Thymus (tissue), 11 donors: ENCODE data around the gene ANKRD44. TPM values are rescaled to one million over a fixed set of nuclear protein-coding genes. Genes with fewer than 3 reads are reported as not detected.

Source experiments
- DNase-seq, 9 donors: peaks; one replicate each; pipeline ENCODE4 v3.0.0-alpha.2; 2013; ENCODE audit warnings: low spot score in 9 of 9, low read depth in 6 of 9, missing footprints in 1 of 9
- H3K27ac ChIP-seq, 2 donors: one replicate each; pipeline ENCODE4 v1.5.1; 2013; ENCODE audit warnings: control low read depth in 1 of 2, low read depth in 1 of 2, low read length in 1 of 2, mild to moderate bottlenecking in 1 of 2, moderate library complexity in 1 of 2
- H3K27me3 ChIP-seq, 2 donors: one replicate each; pipeline ENCODE4 v1.5.1; 2013; ENCODE audit warnings: low read length in 1 of 2; ENCODE audit not compliant: control insufficient read depth in 2 of 2, insufficient read depth in 1 of 2
- H3K36me3 ChIP-seq, 2 donors: one replicate each; pipeline ENCODE4 v1.5.1; 2013; ENCODE audit warnings: low read length in 1 of 2, mild to moderate bottlenecking in 1 of 2, moderate library complexity in 1 of 2; ENCODE audit not compliant: control insufficient read depth in 2 of 2, insufficient read depth in 2 of 2
- H3K4me1 ChIP-seq, 2 donors: one replicate each; pipeline ENCODE4 v1.5.1; 2013; ENCODE audit warnings: low read length in 2 of 2; ENCODE audit not compliant: control insufficient read depth in 2 of 2, insufficient read depth in 2 of 2
- H3K4me3 ChIP-seq, 2 donors: one replicate each; pipeline ENCODE4 v1.5.1; 2013; ENCODE audit warnings: low read length in 2 of 2, control low read depth in 1 of 2, mild to moderate bottlenecking in 1 of 2
- H3K9me3 ChIP-seq, 2 donors: one replicate each; pipeline ENCODE4 v1.5.1; 2013; ENCODE audit warnings: low read length in 1 of 2, mild to moderate bottlenecking in 1 of 2; ENCODE audit not compliant: control insufficient read depth in 2 of 2, insufficient read depth in 1 of 2
- WGBS: extraction: QIAGEN DNeasy Blood & Tissue Kit; methylation state at CpG from one replicate; pipeline ENCODE4 v1.1.7; 2013; 5-methylcytosine and 5-hydroxymethylcytosine counted together
- polyA plus RNA-seq: library from polyadenylated mRNA; stranded (reverse); fragments of 200-250 nt; gene quantifications from one replicate; pipeline ENCODE4 v1.2.3, GENCODE V29; 2013
- total RNA-seq: library from RNA; stranded (reverse); fragments of 120-200 nt; gene quantifications from one replicate; pipeline ENCODE4 v1.2.4, GENCODE V29; 2013
- donor health status: healthy.

The ANKRD44 gene
- total and polyA plus RNA-seq, 2 donors = 25.2 to 72.9 TPM

DNA sequence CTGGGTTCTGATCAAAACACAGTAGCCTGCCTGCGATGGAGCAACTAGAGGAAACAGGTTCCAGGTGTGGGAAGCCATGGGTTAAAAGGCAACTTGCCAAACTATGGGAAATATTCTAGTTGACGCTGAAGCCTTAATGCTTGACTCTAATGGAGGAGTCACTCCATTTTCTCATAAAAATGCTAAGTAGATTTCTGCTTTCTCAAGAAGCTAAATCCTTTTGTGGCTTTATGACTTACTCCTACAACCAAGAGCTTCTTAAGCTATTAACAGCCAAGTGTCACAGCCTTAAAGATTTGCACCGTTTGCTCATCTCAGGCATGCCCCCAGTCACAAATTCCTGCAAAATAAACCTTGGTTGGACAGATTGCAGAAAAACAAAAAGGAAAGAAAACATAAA, 25.2 kb downstream of the ANKRD44 start:
- no peaks in the 10 kb centered on the region for H3K27me3 ChIP-seq
- 91% methylated on average over 3 of the region's 3 CpGs for WGBS
- no peaks in the 10 kb centered on the region for H3K36me3 ChIP-seq
- H3K4me1 ChIP-seq = peaks cover 14 to 17% of the 10 kb centered on the region in 2 donors
- H3K27ac ChIP-seq = no peak overlapping the region
- no peak overlapping the region for H3K4me3 ChIP-seq
- no peak for DNase-seq
- H3K9me3 ChIP-seq = no peaks in the 10 kb centered on the region

DNA sequence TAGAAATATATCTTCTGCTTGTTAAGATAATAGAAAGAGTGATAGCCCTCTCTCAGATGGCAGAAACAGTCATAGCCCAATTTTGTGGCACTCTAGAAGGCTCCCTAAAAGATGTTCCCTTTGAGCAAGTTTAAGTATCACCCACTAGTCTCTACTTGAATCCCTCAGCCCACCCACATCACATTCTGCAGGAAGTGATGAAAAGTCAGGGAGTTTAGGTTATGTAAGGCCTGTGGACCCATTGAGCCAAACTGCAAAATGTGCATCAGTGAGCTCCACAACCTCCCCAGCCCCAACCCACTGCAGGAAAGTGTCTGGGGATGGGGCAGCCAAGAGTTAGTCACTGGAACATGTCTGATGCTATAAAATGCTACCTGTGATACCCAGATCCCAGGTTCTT, 25.6 kb downstream of the ANKRD44 start:
- no peak for DNase-seq
- H3K36me3 ChIP-seq = no peaks in the 10 kb centered on the region
- H3K4me1 ChIP-seq = peaks cover 18 to 21% of the 10 kb centered on the region in 2 donors
- no peak overlapping the region for H3K27ac ChIP-seq
- H3K9me3 ChIP-seq = no peaks in the 10 kb centered on the region
- no peaks in the 10 kb centered on the region for H3K27me3 ChIP-seq
- no peak overlapping the region for H3K4me3 ChIP-seq

DNA sequence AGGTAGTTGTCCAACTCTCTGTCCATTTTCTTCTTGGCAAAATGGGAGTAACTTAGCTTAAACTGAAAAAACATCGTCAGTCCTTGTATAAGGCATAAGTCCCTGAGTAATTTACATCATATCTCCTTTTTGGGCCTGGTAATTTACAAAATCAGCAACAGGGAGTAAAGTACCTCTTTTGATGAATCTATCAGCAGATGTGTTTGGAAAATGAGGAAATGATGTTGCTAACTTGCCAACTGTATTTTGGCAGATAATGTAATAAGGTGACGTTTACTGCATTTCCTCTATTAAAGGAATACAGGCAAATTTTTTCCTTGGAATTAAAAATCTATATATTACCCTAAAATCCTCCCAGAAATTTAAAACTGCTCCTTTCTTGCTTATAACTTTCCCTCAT, 29.2 kb downstream of the ANKRD44 start:
- peaks cover 24 to 41% of the 10 kb centered on the region in 2 donors for H3K4me1 ChIP-seq
- H3K36me3 ChIP-seq = no peaks in the 10 kb centered on the region
- H3K4me3 ChIP-seq = no peak overlapping the region
- H3K27me3 ChIP-seq = no peaks in the 10 kb centered on the region
- no peak for DNase-seq
- no peak overlapping the region for H3K27ac ChIP-seq
- H3K9me3 ChIP-seq = no peaks in the 10 kb centered on the region
- 68% methylated on average over 2 of the region's 2 CpGs for WGBS

DNA sequence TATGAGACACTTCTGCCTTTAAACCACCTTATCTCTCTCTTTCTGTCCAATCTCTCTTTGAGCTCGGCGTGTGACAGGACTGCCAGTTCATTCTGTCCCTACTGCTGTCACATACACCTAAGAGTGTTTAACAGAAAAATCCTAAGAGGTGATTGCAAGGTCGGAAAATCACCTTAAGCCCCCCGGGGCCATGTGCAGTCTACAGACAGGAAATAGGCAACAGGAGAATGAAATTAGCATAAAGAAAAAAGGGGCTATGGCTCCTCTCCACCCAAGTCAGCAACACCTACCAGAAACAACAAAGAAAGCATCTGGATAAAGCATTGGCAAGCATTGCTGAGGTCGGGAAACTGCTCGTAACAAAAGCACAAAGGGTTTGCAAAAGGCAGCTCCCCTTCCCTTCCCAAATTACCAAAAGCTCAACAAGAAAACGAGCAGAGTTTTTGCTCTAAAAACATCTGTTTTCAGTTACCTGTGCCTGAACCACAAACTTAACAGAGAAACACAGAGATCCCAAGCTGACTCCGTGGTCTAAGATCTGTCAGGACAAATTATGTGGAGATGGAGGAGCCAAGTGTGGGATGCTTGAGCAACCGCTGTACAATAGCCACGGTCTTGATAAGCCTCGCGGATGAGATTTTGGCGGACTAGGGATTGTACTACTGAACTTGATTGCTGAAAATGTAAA, 30.4 kb downstream of the ANKRD44 start:
- H3K9me3 ChIP-seq = no peaks in the 10 kb centered on the region
- 65% methylated on average over 13 of the region's 13 CpGs for WGBS
- no peaks in the 10 kb centered on the region for H3K27me3 ChIP-seq
- peak overlapping the region; percentile 31 to 60 for H3K27ac ChIP-seq
- H3K36me3 ChIP-seq = no peaks in the 10 kb centered on the region
- peak in 1 of 9 donors; percentile 37 for DNase-seq
- H3K4me3 ChIP-seq = no peak overlapping the region
- peaks cover 21 to 34% of the 10 kb centered on the region in 2 donors for H3K4me1 ChIP-seq

DNA sequence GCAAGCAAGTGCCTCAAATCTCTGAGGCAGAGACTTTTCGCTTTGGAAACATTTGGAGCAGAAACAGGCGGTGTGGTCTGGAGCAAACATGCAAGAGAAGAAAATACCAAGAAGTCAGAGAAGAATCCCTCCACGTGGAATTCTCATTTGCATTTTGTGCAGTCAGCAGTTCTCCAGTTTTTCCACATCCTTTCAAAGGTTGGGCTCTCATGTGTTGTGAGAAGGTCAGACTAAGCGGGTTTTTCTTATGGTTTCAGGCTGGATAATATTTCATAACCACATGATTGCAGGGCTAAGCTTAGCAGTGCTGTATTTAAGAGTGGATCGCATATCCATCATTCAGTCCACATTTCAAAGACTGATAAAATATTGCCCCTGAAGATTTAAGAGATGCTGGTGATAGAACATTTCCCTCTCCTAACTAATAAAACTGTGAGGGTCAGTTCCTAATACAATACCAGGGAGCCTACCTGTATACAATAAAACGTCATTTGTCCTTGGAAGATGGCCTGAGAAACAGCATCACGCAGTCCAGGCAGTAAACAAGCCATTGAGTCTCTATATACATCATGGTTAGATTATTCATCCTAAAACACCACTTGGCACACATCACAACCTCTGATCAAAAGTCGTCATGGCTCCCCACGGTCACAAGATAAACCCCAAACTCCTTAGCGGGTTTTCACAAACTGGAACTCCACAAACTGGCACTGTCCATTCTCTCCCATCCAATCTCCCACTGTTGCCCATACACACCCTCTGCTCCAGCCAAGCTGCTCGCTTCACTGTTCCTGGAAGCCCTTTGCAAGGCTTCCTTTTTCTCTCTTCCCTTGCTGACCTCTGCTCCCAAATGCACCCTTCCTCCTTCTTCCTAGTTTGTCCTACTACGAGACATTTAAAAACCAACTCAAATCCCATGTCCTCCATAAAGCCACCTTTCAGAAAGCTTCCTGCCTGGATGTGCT, 31.5 kb downstream of the ANKRD44 start:
- DNase-seq = no peak
- 85% methylated on average over 12 of the region's 12 CpGs for WGBS
- no peak overlapping the region for H3K4me3 ChIP-seq
- H3K27ac ChIP-seq = no peak overlapping the region
- peaks cover 21 to 38% of the 10 kb centered on the region in 2 donors for H3K4me1 ChIP-seq
- H3K36me3 ChIP-seq = no peaks in the 10 kb centered on the region
- no peaks in the 10 kb centered on the region for H3K27me3 ChIP-seq
- H3K9me3 ChIP-seq = no peaks in the 10 kb centered on the region

DNA sequence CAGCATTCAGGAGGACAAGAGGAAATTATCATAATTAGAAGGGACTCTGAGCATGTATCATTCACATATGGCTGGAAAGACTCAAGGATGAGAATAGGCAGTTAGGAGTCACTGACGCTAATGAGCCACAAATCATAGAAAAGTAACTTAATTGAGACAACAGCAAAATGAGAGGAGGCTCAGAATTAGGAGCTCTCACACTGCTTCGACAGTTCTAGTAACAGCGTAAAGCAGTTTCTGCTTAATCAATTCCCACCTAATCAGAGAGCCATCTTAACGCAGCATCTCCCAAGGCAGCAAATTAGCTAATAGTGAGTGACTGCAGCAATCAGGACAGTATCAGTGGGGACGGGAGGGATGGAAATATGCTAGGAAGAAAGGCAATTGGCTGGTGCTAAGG, 32.8 kb downstream of the ANKRD44 start:
- 86% methylated on average over 5 of the region's 5 CpGs for WGBS
- Histone ChIP-seq H3K36me3 (no peaks in the 10 kb centered on the region), H3K4me3 (no peak overlapping the region), H3K27ac (no peak overlapping the region), H3K9me3 (no peaks in the 10 kb centered on the region), H3K4me1 (peaks cover 23 to 42% of the 10 kb centered on the region in 2 donors), H3K27me3 (no peaks in the 10 kb centered on the region)
- no peak for DNase-seq

DNA sequence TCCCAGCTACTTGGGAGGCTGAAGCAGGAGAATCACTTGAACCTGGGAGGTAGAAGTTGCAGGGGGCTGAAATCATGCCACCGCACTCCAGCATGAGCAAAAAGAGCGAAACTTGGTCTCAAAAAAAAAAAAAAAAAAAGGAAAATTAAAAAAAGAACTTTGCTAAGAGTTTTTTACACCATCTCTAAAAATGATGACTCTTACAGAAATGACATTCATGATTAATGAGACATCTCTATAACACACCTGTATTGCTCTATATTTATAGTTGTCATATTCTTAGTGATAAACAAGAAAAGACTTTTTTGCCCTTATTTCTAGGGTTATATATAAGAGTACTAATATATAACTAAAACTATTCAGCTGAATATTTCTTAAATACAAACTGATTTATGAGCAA, 34.4 kb downstream of the ANKRD44 start:
- Histone ChIP-seq H3K9me3 (no peaks in the 10 kb centered on the region), H3K27ac (no peak overlapping the region), H3K27me3 (no peaks in the 10 kb centered on the region), H3K4me1 (peaks cover 20 to 40% of the 10 kb centered on the region in 2 donors), H3K4me3 (no peak overlapping the region), H3K36me3 (no peaks in the 10 kb centered on the region)
- DNase-seq = no peak
- WGBS = 94% methylated on average over 2 of the region's 2 CpGs

DNA sequence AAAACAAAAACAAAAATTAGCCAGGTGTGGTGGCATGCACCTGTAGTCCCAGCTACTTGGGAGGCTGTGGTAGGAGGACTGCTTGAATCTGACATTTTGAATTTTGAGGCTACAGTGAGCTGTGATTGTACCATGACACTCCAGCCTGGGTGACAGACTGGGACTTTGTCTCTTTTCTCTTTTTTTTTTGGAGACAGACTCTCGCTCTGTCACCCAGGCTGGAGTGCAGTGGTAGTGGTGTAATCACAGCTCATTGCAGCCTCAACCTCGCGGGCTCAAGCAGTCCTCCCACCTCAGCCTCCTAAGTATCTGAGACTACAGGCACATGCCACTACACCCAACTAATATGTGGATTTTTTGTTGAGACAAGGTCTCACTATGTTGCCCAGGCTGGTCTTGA, 35.6 kb downstream of the ANKRD44 start:
- Histone ChIP-seq H3K27me3 (no peaks in the 10 kb centered on the region), H3K27ac (no peak overlapping the region), H3K4me3 (no peak overlapping the region), H3K4me1 (peaks cover 10 to 32% of the 10 kb centered on the region in 2 donors), H3K9me3 (no peaks in the 10 kb centered on the region), H3K36me3 (no peaks in the 10 kb centered on the region)
- 98% methylated on average over 3 of the region's 3 CpGs for WGBS
- no peak for DNase-seq

DNA sequence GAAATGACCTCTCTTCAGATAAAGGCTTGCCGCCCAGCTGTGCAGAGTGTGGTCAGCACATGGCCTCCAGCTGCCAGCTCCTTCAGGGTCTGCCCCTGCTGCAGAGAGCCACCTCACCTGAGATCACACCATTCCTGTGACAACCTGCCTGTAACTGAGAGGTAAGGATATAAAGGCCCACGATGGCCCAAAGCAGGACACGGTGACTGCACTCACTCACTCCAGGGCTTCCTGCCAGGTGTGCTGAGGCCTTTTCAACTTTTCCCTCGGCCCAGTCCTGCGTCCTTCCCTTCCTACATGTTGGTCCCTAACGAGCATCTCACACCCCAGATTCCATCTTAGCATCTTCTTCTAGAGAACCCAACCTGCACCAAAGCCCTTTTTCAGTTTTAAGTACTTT, 36.2 kb downstream of the ANKRD44 start:
- no peak for DNase-seq
- Histone ChIP-seq H3K4me1 (peaks cover 9 to 33% of the 10 kb centered on the region in 2 donors), H3K4me3 (no peak overlapping the region), H3K27ac (no peak overlapping the region), H3K27me3 (no peaks in the 10 kb centered on the region), H3K9me3 (no peaks in the 10 kb centered on the region), H3K36me3 (no peaks in the 10 kb centered on the region)
- WGBS = 76% methylated on average over 6 of the region's 6 CpGs
